Esophagus (tissue), 2 donors: Measurements from ENCODE around the gene TTC39A. TPM values are rescaled to one million over a fixed set of nuclear protein-coding genes. Genes with fewer than 3 reads are reported as not detected.
"Not testable (repeated sequence)": the region's sequence is repeated elsewhere in the genome, so short reads cannot be mapped to it uniquely, and the experiment has no call there.

Experiments
- H3K27ac ChIP-seq, 2 donors: one replicate each; pipeline ENCODE4 v1.5.1; 2013; ENCODE audit warnings: low read depth in 2 of 2, mild to moderate bottlenecking in 2 of 2, inconsistent platforms in 1 of 2, low read length in 1 of 2, moderate library complexity in 1 of 2
- H3K27me3 ChIP-seq, 2 donors: one replicate each; pipeline ENCODE4 v1.6.1; 2013; ENCODE audit warnings: low read length in 2 of 2, control low read depth in 1 of 2, mild to moderate bottlenecking in 1 of 2; ENCODE audit not compliant: insufficient read depth in 2 of 2, control insufficient read depth in 1 of 2
- H3K36me3 ChIP-seq, 2 donors: one replicate each; pipeline ENCODE4 v1.6.1; 2013; ENCODE audit warnings: low read length in 1 of 2; ENCODE audit not compliant: control insufficient read depth in 2 of 2, insufficient read depth in 2 of 2
- H3K4me1 ChIP-seq, 2 donors: one replicate each; pipeline ENCODE4 v1.6.1; 2013; ENCODE audit warnings: low read length in 1 of 2; ENCODE audit not compliant: control insufficient read depth in 2 of 2, insufficient read depth in 2 of 2
- H3K4me3 ChIP-seq, 2 donors: one replicate each; pipeline ENCODE4 v1.5.1; 2013; ENCODE audit warnings: low read length in 2 of 2, mild to moderate bottlenecking in 2 of 2, low read depth in 1 of 2, moderate library complexity in 1 of 2
- H3K9me3 ChIP-seq, 2 donors: one replicate each; pipeline ENCODE4 v1.6.1; 2013; ENCODE audit warnings: mild to moderate bottlenecking in 2 of 2, low read depth in 1 of 2, low read length in 1 of 2, moderate library complexity in 1 of 2; ENCODE audit not compliant: control insufficient read depth in 2 of 2, insufficient read depth in 1 of 2
- WGBS, 2 donors: extraction: QIAGEN DNeasy Blood & Tissue Kit; methylation state at CpG; one replicate each; pipeline ENCODE4 v1.1.7; 2013; 5-methylcytosine and 5-hydroxymethylcytosine counted together
- polyA plus RNA-seq, 2 donors: library from polyadenylated mRNA; stranded (reverse); fragments of 200-250 nt; gene quantifications; one replicate each; pipeline ENCODE4 v1.2.3, GENCODE V29; 2013
- donor health status: healthy with polysubstance abuse.
- donor health status: Bipolar disorder and iron deficiency.

TTC39A gene
- polyA plus RNA-seq, 2 donors = 11.1 to 20.6 TPM

DNA sequence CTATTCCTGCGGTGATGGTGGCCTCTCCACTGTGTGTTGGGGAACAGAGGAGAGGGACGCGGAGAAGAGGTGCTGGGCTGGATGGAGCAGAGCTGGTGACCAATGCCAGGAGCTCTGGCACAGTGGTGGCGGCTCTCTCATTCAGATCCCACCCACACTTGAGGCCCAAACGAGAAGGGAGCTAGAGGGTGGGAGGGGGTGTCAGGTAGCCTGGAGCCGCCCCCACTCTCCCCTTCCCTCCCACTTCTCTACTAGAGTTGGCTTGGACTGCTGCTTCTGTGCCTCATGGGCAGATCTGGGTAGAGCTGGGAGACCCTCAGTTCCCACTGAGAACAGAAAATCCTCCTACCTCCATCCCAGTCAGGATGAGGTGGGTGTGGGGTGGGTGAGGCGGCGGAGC is 3.5 kb downstream of the TTC39A start:
- no peak overlapping the region for H3K27ac ChIP-seq
- H3K4me1 ChIP-seq = peaks cover 3 to 13% of the 10 kb centered on the region in 2 donors
- no peak overlapping the region for H3K4me3 ChIP-seq
- 81 to 86% methylated on average over 8 of the region's 8 CpGs for WGBS, 2 donors
- no peaks in the 10 kb centered on the region for H3K36me3 ChIP-seq
- H3K9me3 ChIP-seq = no peaks in the 10 kb centered on the region
- H3K27me3 ChIP-seq = no peaks in the 10 kb centered on the region

GRCh38 chr1:51325878-51326755 is 4.2 kb downstream of the TTC39A start:
- WGBS, 2 donors = 84 to 88% methylated on average over 16 of the region's 16 CpGs
- Histone ChIP-seq H3K27ac (no peak overlapping the region), H3K36me3 (no peaks in the 10 kb centered on the region), H3K9me3 (no peaks in the 10 kb centered on the region), H3K27me3 (no peaks in the 10 kb centered on the region), H3K4me1 (peaks cover 3 to 9% of the 10 kb centered on the region in 2 donors), H3K4me3 (no peak overlapping the region)

DNA sequence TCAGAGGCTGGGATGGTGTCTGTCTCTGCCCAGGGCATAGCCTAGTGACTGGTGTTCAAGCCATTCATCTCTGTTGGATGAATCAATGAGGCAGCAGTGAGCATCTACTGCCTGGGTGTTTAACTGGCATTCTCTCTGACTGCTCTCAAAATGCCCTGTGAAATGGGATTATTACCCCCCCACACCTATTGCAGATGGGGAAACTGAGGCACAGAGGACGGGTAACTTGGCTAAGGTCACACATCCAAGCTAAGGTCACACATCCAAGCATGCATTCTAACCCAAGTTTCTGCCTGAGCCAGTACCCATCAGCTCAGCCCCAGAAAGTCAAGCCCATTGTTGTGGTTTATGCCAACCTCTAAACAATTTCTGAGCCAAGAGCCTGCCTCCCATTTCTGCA is 5.0 kb downstream of the TTC39A start:
- Histone ChIP-seq H3K27ac (no peak overlapping the region), H3K36me3 (no peaks in the 10 kb centered on the region), H3K4me1 (peaks cover 3 to 9% of the 10 kb centered on the region in 2 donors), H3K27me3 (no peaks in the 10 kb centered on the region), H3K9me3 (no peaks in the 10 kb centered on the region), H3K4me3 (no peak overlapping the region)
- 70 to 75% methylated on average over 1 of the region's 1 CpG for WGBS, 2 donors

GRCh38 chr1:51325011-51325385 is 5.4 kb downstream of the TTC39A start:
- not testable (repeated sequence) for H3K9me3 ChIP-seq, H3K27me3 ChIP-seq, H3K4me3 ChIP-seq, H3K27ac ChIP-seq, H3K36me3 ChIP-seq, H3K4me1 ChIP-seq
- 83 to 86% methylated on average over 8 of the region's 8 CpGs for WGBS, 2 donors

- Histone ChIP-seq H3K27me3 (no peaks in the 10 kb centered on the region), H3K9me3 (no peaks in the 10 kb centered on the region), H3K4me3 (no peak overlapping the region), H3K27ac (no peak overlapping the region), H3K36me3 (no peaks in the 10 kb centered on the region), H3K4me1 (peaks cover 3 to 5% of the 10 kb centered on the region in 2 donors)
- 81 to 90% methylated on average over 7 of the region's 7 CpGs for WGBS, 2 donors
These were observed 5.9 kb downstream of the TTC39A start for GRCh38 chr1:51324251-51325010.

- H3K4me1 ChIP-seq = peaks cover under 1 to 3% of the 10 kb centered on the region in 2 donors
- H3K27ac ChIP-seq = no peak overlapping the region
- H3K9me3 ChIP-seq = no peaks in the 10 kb centered on the region
- H3K36me3 ChIP-seq = no peaks in the 10 kb centered on the region
- no peak overlapping the region for H3K4me3 ChIP-seq
- no peaks in the 10 kb centered on the region for H3K27me3 ChIP-seq
These were observed 6.6 kb downstream of the TTC39A start for GRCh38 chr1:51323778-51324177.

DNA sequence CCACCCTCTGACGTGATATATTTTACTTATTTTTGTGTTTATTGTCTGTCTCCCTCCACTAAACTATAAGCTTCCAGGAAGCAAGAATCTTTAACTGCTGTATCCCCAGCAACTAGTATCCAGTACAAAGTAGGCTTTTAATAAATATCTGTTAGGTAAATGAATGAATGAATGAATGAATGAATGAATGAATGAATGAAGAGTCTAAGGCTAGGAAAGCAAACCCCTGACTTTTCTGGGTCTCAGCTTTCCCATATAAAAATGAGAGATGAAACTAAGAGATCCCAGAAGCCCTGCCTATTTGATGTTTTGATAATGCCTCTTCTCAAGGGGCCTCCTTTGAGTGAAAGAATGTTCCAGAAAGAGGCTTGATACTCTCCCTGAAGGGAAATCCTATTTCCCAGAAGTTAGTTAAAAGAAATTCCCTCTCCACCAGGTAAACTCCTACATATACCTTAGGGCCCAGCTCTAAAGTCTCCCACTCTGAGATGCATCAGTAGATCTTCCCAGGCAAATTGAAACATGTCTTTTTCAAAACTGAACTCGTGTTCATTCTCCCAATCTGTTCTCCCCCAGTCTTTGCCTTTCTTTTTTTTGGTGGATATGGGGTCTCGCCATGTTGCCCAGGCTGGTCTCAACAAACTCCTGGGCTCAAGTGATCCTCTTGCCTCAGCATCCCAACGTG is 7.8 kb downstream of the TTC39A start:
- no peaks in the 10 kb centered on the region for H3K27me3 ChIP-seq
- no peaks in the 10 kb centered on the region for H3K36me3 ChIP-seq
- H3K4me1 ChIP-seq = peaks cover 0 to 3% of the 10 kb centered on the region in 2 donors
- H3K4me3 ChIP-seq = no peak overlapping the region
- 84 to 93% methylated on average over 4 of the region's 4 CpGs for WGBS, 2 donors
- H3K27ac ChIP-seq = no peak overlapping the region
- H3K9me3 ChIP-seq = no peaks in the 10 kb centered on the region

- WGBS, 2 donors = 72 to 90% methylated on average over 2 of the region's 2 CpGs
- H3K36me3 ChIP-seq = no peaks in the 10 kb centered on the region
- H3K9me3 ChIP-seq = no peaks in the 10 kb centered on the region
- H3K4me3 ChIP-seq = no peak overlapping the region
- H3K27ac ChIP-seq = no peak overlapping the region
- no peaks in the 10 kb centered on the region for H3K27me3 ChIP-seq
- peaks cover 0 to 3% of the 10 kb centered on the region in 2 donors for H3K4me1 ChIP-seq
These were observed 8.5 kb downstream of the TTC39A start for GRCh38 chr1:51321924-51322280.

GRCh38 chr1:51320967-51321923 is 9.1 kb downstream of the TTC39A start:
- WGBS, 2 donors = 89 to 95% methylated on average over 11 of the region's 11 CpGs
- Histone ChIP-seq H3K36me3 (no peaks in the 10 kb centered on the region), H3K4me3 (no peak overlapping the region), H3K4me1 (peaks cover 2 to 3% of the 10 kb centered on the region in 2 donors), H3K27ac (no peak overlapping the region), H3K9me3 (no peaks in the 10 kb centered on the region), H3K27me3 (no peaks in the 10 kb centered on the region)
